IPS-18c (cell line): ENCODE data around the gene SCFD1.
"Not testable (repeated sequence)": the region's sequence is repeated elsewhere in the genome, so short reads cannot be mapped to it uniquely, and the experiment has no call there.

Experiments
- H3K4me3 ChIP-seq: 2 replicates; pipeline ENCODE4 v1.7.0; 2013; ENCODE audit warnings: low read depth, mild to moderate bottlenecking, low read length, moderate library complexity; ENCODE audit not compliant: insufficient read depth
- H3K9me3 ChIP-seq: one replicate; pipeline ENCODE4 v1.6.1; 2013; ENCODE audit warnings: mild to moderate bottlenecking, low read length, moderate library complexity; ENCODE audit not compliant: control insufficient read depth, insufficient read depth

Gene SCFD1

GRCh38 chr14:30651937-30652336 is 29.8 kb downstream of the SCFD1 start:
- H3K4me3 ChIP-seq, result no peak overlapping the region
- H3K9me3 ChIP-seq, result no peaks in the 10 kb centered on the region

- no peak overlapping the region for H3K4me3 ChIP-seq
- H3K9me3 ChIP-seq, result no peaks in the 10 kb centered on the region
Observed at GRCh38 chr14:30655124-30655523, 33.0 kb downstream of the SCFD1 start.

- H3K9me3 ChIP-seq, result no peaks in the 10 kb centered on the region
- no peak overlapping the region for H3K4me3 ChIP-seq
Observed at GRCh38 chr14:30655658-30656057, 33.5 kb downstream of the SCFD1 start.

DNA sequence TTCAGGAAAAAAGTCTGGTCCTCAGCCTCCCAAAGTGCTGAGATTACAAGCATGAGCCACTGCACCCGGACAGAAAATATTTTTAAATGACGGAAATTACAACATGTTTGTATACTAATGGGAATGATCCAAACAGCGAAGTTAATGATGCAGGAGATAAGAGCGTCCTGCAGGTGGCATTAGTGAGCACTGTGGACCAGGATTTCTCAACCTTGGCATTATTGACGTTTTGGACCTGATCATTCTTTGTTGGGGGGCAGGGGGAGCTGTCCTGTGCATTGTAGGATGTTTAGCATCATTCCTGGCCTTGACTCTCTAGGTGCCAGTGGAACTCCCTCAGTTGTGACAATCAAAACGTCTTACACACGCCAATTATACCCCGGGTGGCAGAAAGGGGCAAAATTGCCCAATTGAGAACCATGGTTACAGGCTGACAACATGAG is 34.1 kb downstream of the SCFD1 start:
- H3K4me3 ChIP-seq, result no peak overlapping the region
- no peaks in the 10 kb centered on the region for H3K9me3 ChIP-seq

DNA sequence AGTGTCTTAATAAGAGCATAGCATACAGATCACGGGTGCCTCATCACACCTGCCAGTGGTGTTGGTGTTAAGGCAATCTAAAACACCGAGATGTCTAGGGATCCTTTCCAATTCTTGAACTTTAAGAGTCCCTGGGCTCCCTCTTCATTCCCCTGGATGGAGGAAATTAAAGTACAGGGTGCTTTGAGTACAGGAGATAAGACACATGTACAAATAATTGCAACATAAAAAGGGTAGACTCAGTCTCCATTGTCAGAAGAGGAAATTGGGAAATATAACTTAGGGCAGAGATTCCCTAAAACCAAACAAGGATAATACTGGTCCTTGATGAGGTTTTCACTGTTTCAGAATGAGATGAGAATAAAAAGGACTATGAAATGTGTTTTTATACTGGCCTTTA is 34.9 kb downstream of the SCFD1 start:
- no peak overlapping the region for H3K4me3 ChIP-seq

DNA sequence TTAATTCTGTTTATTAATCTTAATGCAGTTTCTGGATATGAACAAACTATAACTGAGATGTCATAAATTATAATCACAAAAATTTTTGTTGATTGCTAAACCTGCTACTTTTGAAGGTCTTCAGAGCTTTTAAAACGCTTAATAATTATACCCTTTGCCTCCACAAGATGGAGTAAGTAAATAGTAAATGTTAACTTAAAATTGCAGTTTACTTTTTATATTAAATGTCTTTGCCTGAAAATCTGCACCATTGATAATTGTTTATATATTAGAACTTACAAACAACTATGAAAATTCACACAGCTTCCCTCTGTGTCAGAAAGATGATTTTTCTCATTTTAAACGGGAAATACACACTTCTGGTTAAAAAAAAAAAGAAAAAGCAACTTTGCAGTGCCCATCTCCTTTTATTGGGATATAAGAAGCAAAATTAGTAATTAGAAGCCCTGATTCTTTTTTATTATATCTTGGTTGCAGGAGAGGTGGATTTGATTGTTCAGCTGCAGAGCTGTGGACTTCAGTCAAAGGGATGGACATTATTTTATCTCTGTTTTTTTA is 35.6 kb downstream of the SCFD1 start:
- no peak overlapping the region for H3K4me3 ChIP-seq

More for the DNA sequence above, 34.9 kb downstream of the SCFD1 start:
- no peaks in the 10 kb centered on the region for H3K9me3 ChIP-seq

GRCh38 chr14:30658645-30659044 is 36.5 kb downstream of the SCFD1 start:
- no peaks in the 10 kb centered on the region for H3K9me3 ChIP-seq
- H3K4me3 ChIP-seq, result no peak overlapping the region

More for the DNA sequence above, 35.6 kb downstream of the SCFD1 start:
- H3K9me3 ChIP-seq, result no peaks in the 10 kb centered on the region

- no peak overlapping the region for H3K4me3 ChIP-seq
- H3K9me3 ChIP-seq, result no peaks in the 10 kb centered on the region
Observed at GRCh38 chr14:30669594-30669993, 47.5 kb downstream of the SCFD1 start.

DNA sequence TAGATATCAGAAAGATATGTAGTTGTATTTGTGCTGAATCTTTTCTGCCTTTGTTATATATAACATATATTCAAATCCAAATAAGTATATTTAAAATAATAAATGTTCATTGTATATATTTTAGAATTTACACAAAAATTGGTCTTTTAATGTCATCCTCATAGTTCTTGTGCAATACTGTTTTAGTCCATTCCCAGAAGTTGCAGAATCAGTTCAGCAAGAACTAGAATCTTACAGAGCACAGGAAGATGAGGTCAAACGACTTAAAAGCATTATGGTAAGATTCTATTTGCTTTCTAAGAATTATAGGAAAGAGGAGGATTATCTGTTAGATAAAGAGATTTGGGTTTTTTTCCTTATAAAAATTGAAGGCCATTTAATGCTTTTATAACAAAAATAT is 51.0 kb downstream of the SCFD1 start:
- no peak overlapping the region for H3K4me3 ChIP-seq
- no peaks in the 10 kb centered on the region for H3K9me3 ChIP-seq

DNA sequence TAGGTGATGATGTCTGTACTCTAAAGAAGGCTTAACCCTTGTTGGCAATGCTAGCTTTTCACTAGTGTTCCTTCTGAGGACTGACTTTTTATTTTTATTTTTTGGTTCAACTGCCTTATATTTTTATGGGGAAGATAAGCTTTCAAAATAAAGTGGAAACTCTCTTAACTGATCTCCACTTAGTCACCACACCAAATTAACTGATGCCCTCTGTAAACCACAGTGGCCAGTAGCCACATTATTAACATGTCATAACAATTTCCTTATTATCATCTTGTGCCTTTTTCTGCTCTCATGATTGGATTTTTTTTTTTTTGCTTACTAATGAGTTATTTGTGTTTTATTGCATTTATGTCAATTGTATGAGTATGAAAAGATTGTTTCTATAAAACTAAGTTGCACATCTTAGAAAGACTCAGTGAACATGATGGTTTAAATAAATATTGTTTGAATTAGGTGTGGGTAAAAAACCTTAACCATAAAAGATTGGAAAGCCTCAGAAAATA is 56.9 kb downstream of the SCFD1 start:
- no peak overlapping the region for H3K4me3 ChIP-seq
- H3K9me3 ChIP-seq, result no peaks in the 10 kb centered on the region

DNA sequence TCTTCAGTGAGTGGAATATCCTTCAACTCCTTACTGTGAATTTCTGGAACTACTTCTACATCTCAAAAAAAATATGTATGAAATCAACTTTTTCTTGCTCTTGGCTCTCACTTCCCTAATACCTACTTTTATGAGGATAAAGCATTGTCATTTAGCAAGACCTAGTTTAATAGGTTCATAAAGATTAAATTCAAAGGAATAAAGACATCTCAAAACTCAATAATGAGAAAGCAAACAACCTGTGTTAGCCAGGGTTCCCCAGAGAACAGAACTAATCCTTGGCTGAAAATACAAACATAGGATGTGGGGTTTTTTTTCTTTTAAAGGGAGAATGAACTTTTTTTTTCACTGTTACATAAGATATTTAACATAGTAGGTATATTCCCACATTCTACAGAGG is 57.9 kb downstream of the SCFD1 start:
- Histone ChIP-seq H3K9me3 (no peaks in the 10 kb centered on the region), H3K4me3 (no peak overlapping the region)

GRCh38 chr14:30680776-30681175 is 58.7 kb downstream of the SCFD1 start:
- not testable (repeated sequence) for H3K9me3 ChIP-seq, H3K4me3 ChIP-seq

GRCh38 chr14:30681752-30682355 is 59.7 kb downstream of the SCFD1 start:
- no peak overlapping the region for H3K4me3 ChIP-seq
- no peaks in the 10 kb centered on the region for H3K9me3 ChIP-seq

DNA sequence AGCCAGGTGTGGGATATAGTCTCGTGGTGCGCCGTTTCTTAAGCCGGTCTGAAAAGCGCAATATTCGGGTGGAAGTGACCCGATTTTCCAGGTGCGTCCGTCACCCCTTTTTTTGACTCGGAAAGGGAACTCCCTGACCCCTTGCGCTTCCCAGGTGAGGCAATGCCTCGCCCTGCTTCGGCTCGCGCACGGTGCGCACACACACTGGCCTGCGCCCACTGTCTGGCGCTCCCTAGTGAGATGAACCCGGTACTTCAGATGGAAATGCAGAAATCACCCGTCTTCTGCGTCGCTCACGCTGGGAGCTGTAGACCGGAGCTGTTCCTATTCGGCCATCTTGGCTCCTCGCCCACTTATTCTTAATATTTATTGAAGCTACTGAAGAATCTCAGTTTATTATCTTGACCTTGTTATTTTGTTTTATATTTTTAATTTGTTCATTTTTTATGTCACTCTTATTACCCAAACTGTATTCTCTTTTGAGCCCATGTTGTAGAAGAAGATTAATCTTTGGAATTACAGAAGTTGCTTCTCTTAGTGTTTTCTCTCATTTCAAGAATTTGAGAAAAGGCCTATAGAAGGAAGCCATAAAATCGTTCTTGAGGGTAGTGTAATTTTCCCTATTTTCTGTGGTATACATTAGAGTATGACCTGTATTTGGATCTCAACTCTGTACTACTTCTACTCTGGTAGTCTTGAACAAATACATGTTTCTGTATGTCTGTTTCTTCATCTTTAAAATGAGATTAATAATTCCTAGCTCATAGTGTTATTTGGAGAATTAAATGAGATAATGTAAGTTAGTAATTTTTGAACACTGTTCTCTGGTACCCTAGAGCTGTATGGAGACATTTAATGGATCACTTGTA is 68.6 kb downstream of the SCFD1 start:
- H3K4me3 ChIP-seq, result peak overlapping the region; percentile 28; the same call in 1 of the 2 replicates
- not testable (repeated sequence) for H3K9me3 ChIP-seq

GRCh38 chr14:30691751-30692398 is 69.8 kb downstream of the SCFD1 start:
- Histone ChIP-seq H3K9me3 (no peaks in the 10 kb centered on the region), H3K4me3 (no peak overlapping the region)

DNA sequence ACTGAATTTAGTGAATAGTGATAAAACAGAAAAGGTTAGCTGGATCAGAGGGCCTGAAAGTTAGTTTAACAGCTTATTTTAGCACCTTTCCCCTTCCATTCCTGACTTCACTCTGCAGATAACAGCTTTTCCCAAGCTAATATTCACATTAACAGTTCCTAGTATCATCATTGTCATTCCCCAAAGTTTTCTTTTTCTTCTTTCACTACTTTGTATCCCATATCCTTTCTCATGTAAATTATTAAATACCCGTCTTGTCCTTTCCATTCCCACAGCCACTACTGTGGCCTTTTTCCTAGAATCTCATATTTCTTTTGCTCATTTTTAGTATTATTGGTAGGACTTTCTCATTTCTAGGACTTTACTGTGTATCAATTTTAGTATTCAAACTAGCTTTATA is 70.5 kb downstream of the SCFD1 start:
- no peaks in the 10 kb centered on the region for H3K9me3 ChIP-seq
- H3K4me3 ChIP-seq, result no peak overlapping the region

DNA sequence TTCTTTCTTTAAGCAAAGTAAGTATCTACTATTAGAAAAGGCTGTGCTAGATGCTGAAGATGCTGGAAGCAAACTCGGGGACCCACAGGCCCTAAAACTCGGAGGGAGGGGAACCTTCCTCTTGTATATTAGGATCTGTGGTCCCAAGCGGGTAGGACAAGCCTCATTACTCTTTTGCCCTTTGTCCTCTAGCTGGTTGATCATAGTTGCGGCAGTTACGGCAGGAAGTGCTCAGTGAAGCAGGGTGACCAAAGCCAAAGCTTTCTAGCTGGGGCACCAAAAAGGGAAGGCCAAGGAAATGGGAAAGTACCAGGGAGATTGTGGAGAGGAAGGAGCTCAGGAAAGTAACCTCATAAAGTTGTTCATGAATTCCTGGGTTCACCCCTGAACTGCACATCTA is 76.3 kb downstream of the SCFD1 start:
- Histone ChIP-seq H3K4me3 (no peak overlapping the region), H3K9me3 (no peaks in the 10 kb centered on the region)
